Stomach (tissue), 9 donors: ENCODE results near the gene ATP6V0C. TPM values are rescaled to one million over a fixed set of nuclear protein-coding genes. Genes with fewer than 3 reads are reported as not detected.
A peak's percentile ranks its signal among the peaks of the same experiment; 100 is the strongest.

Source experiments
- DNase-seq, 2 donors: peaks; one replicate each; pipeline versions ENCODE4 v3.0.0 to v3.0.0-alpha.2; 2013 to 2019
- H3K27ac ChIP-seq, 5 donors: fragments of 200-600 bp in 4 of 5; sonication (generic) in 4 of 5; one replicate each; pipeline ENCODE4 v1.5.1; 2013 to 2019; ENCODE audit warnings: mild to moderate bottlenecking in 1 of 5, moderate library complexity in 1 of 5
- H3K27me3 ChIP-seq, 3 donors: fragments of 200-600 bp; sonication (generic); one replicate each; pipeline ENCODE4 v1.5.1; 2017 to 2019; ENCODE audit warnings: mixed run types in 1 of 3
- H3K36me3 ChIP-seq, 4 donors: fragments of 200-600 bp; sonication (generic); 1 replicate in 3 of 4; 2 replicates in 1 of 4; pipeline ENCODE4 v1.5.1; 2016 to 2019
- H3K4me1 ChIP-seq, 4 donors: fragments of 200-600 bp; sonication (generic); one replicate each; pipeline ENCODE4 v1.5.1; 2016 to 2019
- H3K4me3 ChIP-seq, 4 donors: fragments of 200-600 bp; sonication (generic) in 3 of 4; one replicate each; pipeline ENCODE4 v1.5.1; 2016 to 2019; ENCODE audit warnings: mild to moderate bottlenecking in 1 of 4
- H3K9me3 ChIP-seq, 4 donors: fragments of 200-600 bp; sonication (generic); one replicate each; pipeline ENCODE4 v1.5.1; 2016 to 2019
- EP300 ChIP-seq: sonication (generic); formaldehyde crosslinking; IDR thresholded peaks from one replicate; pipeline ENCODE4 v1.6.1; 2017; ENCODE audit warnings: antibody characterized with exemption
- POLR2A ChIP-seq, 4 donors: fragments of 450-650 bp; IDR thresholded peaks; one replicate each; pipeline ENCODE4 v1.6.1; 2016; ENCODE audit warnings: antibody characterized with exemption in 4 of 4, control low read depth in 2 of 4, mild to moderate bottlenecking in 1 of 4, moderate library complexity in 1 of 4
- POLR2AphosphoS5 ChIP-seq, 3 donors: sonication (generic); formaldehyde crosslinking; IDR thresholded peaks; one replicate each; pipeline ENCODE4 v1.6.1; 2016; ENCODE audit warnings: antibody characterized with exemption in 3 of 3
- WGBS, 5 donors: extraction: QIAGEN DNeasy Blood & Tissue Kit in 3 of 5; methylation state at CpG; one replicate each; pipeline versions ENCODE4 v1.1.5 to v1.1.7; 2013 to 2018; 5-methylcytosine and 5-hydroxymethylcytosine counted together
- intact Hi-C: fragments of 100-400 bp; cut with DNase I; formaldehyde crosslinking; loops from one replicate; pipeline ENCODE4 v1.15.1; 2023; ENCODE audit warnings: low total_unique reads
- polyA plus RNA-seq, 3 donors: library from polyadenylated mRNA; stranded (reverse); fragments of 200-250 nt; gene quantifications; one replicate each; pipeline ENCODE4 v1.2.3, GENCODE V29; 2013
- total RNA-seq, 5 donors: library from RNA; depleted of rRNA; stranded (reverse); fragments of >200 nt; gene quantifications; one replicate each; pipeline versions ENCODE4 v1.1.0 to v1.2.3, GENCODE V29; 2014 to 2016
- TF ChIP-seq, protein P1 (sequence below), 7 experiments: fragments of 450-650 bp in 4 of 7; fragments of 200-600 bp in 3 of 7; sonication (generic) in 3 of 7; IDR thresholded peaks; one replicate each; pipeline ENCODE4 v1.5.1; 2016 to 2019; ENCODE audit warnings: antibody characterized with exemption in 7 of 7, control low read depth in 2 of 7, mild to moderate bottlenecking in 1 of 7
- donor health status: healthy with polysubstance abuse.
- donor health status: Bipolar disorder and iron deficiency.
- donor health status: healthy.

Gene ATP6V0C
- total and polyA plus RNA-seq, 8 donors = 8.1 to 169 (median 75.3) TPM

DNA sequence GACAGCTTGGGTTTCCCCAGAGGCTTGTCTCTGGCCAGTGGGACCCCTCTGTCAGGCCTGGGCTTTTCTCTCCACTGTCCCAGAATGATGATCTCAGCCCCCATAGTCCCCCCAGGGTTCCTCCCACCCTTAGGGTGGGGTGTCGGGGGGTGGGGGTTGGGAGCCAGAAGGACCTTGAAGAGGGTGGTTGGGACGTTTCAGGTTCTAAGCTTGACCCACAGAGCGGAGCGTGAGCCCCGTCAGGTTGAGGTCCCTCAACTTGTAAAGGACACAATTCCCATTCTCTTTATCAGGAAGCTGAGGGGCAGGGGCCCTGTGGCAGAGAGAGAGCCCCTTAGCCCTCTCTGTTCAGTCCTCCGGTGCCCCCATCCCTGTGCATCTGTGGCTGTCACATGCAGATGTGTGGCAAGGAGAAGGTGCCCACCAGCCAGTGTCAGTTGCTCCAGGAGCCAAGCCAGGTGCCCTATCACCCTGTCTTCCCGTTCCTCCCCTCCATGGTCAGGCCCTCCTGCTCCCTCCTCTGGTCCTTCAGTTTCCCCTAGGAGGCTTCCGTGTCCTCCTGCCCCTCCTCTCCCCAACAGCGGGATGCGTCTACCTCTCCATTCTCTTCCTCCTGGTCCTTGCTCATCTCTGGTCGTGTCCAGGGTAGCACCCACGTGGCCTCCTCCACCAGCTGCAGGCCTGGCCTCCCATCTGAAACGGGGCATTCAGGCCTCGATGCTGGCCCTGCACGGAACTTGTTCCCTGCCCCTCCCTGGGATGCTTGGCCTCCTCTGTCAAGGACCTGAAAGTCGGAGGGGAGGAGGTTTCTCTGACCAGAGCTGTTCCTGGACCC is 44.1 kb upstream of the ATP6V0C start:
- intact Hi-C loops = no loop called here
- Histone ChIP-seq H3K27me3 (peaks cover 19 to 73% (median 62%) of the 10 kb centered on the region in 3 donors), H3K4me3 (no peak overlapping the region), H3K4me1 (peaks cover 40 to 60% (median 58%) of the 10 kb centered on the region in 4 donors), H3K27ac (no peak overlapping the region), H3K9me3 (no peaks in the 10 kb centered on the region), H3K36me3 (no peaks in the 10 kb centered on the region)
- TF ChIP-seq POLR2AphosphoS5 (IDR thresholded peaks at IDR 0.05) (no peak), POLR2A (IDR thresholded peaks at IDR 0.05) (no peak), EP300 (no peak)
- TF ChIP-seq, protein P1, sequence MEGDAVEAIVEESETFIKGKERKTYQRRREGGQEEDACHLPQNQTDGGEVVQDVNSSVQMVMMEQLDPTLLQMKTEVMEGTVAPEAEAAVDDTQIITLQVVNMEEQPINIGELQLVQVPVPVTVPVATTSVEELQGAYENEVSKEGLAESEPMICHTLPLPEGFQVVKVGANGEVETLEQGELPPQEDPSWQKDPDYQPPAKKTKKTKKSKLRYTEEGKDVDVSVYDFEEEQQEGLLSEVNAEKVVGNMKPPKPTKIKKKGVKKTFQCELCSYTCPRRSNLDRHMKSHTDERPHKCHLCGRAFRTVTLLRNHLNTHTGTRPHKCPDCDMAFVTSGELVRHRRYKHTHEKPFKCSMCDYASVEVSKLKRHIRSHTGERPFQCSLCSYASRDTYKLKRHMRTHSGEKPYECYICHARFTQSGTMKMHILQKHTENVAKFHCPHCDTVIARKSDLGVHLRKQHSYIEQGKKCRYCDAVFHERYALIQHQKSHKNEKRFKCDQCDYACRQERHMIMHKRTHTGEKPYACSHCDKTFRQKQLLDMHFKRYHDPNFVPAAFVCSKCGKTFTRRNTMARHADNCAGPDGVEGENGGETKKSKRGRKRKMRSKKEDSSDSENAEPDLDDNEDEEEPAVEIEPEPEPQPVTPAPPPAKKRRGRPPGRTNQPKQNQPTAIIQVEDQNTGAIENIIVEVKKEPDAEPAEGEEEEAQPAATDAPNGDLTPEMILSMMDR (IDR thresholded peaks at IDR 0.05) = no peak
- WGBS, 5 donors = 45 to 61% (median 55%) methylated on average over 16 of the region's 16 CpGs
- DNase-seq = no peak

GRCh38 chr16:2470234-2470601 is 43.5 kb upstream of the ATP6V0C start:
- peaks cover 19 to 73% (median 62%) of the 10 kb centered on the region in 3 donors for H3K27me3 ChIP-seq
- H3K27ac ChIP-seq = no peak overlapping the region
- intact Hi-C loops = no loop called here

GRCh38 chr16:2470603-2471015 is 43.1 kb upstream of the ATP6V0C start:
- intact Hi-C loops = no loop called here
- H3K4me3 ChIP-seq = peak overlapping the region in 1 of 4 donors; percentile 28
- no peaks in the 10 kb centered on the region for H3K9me3 ChIP-seq
- DNase-seq = no peak
- TF ChIP-seq EP300 (no peak), POLR2A (IDR thresholded peaks at IDR 0.05) (no peak), POLR2AphosphoS5 (IDR thresholded peaks at IDR 0.05) (no peak)
- TF ChIP-seq, protein P1 (IDR thresholded peaks at IDR 0.05) = no peak
- WGBS, 5 donors = 35 to 49% (median 40%) methylated on average over 6 to 9 of the region's 9 CpGs
- H3K4me1 ChIP-seq = peaks cover 43 to 65% (median 64%) of the 10 kb centered on the region in 4 donors
- H3K36me3 ChIP-seq = no peaks in the 10 kb centered on the region
- H3K27ac ChIP-seq = peak overlapping the region in 1 of 5 donors; percentile 24
- peaks cover 19 to 73% (median 62%) of the 10 kb centered on the region in 3 donors for H3K27me3 ChIP-seq

More at GRCh38 chr16:2470234-2470601, 43.5 kb upstream of the ATP6V0C start:
- Histone ChIP-seq H3K4me3 (no peak overlapping the region), H3K4me1 (peaks cover 40 to 61% (median 60%) of the 10 kb centered on the region in 4 donors), H3K36me3 (no peaks in the 10 kb centered on the region), H3K9me3 (no peaks in the 10 kb centered on the region)
- DNase-seq = no peak
- 78 to 88% (median 84%) methylated on average over 7 of the region's 7 CpGs for WGBS, 5 donors
- TF ChIP-seq, protein P1 (IDR thresholded peaks at IDR 0.05) = no peak
- no peak for TF ChIP-seq POLR2AphosphoS5 (IDR thresholded peaks at IDR 0.05)

GRCh38 chr16:2471016-2471652 is 42.6 kb upstream of the ATP6V0C start, which contains the start of gene NTN3:
Gene NTN3 (plus strand): TSS chr16:2471297. CDS start chr16:2471702, 405 bp downstream.
- Histone ChIP-seq H3K9me3 (no peaks in the 10 kb centered on the region), H3K4me1 (peaks cover 49 to 70% (median 69%) of the 10 kb centered on the region in 4 donors), H3K27ac (peak within 1 kb of the TSS in 1 of 5 donors; percentile 24), H3K36me3 (no peaks in the 10 kb centered on the region), H3K27me3 (peaks cover 19 to 73% (median 62%) of the 10 kb centered on the region in 3 donors), H3K4me3 (peak within 1 kb of the TSS in 3 of 4 donors; percentile 28 to 42 (median 30))
- no peak for TF ChIP-seq POLR2AphosphoS5 (IDR thresholded peaks at IDR 0.05)
- TF ChIP-seq, protein P1 (IDR thresholded peaks at IDR 0.05) = no peak
- TF ChIP-seq POLR2A (IDR thresholded peaks at IDR 0.05) = no peak
- no peak for TF ChIP-seq EP300
- peak in 1 of 2 donors; percentile 91 for DNase-seq
- intact Hi-C loops = no loop called here
- 0 to 2% (median 1%) methylated on average over 22 to 59 of the region's 59 CpGs; no CpG with 5 or more reads in 1 of the 5 donors for WGBS, 5 donors
